HL-60 (cell line): ENCODE data around the gene SGSH.

Experiments used
- DNase-seq, 2 experiments: peaks; one replicate each; pipeline ENCODE4 v3.0.0-alpha.2; 2010 to 2020; ENCODE audit warnings: low read depth in 1 of 2, low spot score in 1 of 2
- H3K27ac ChIP-seq: fragments of 250-450 bp; sonication (Bioruptor Pico); replicated peaks from 2 replicates; pipeline ENCODE4 v1.5.1; 2020; ENCODE audit warnings: mild to moderate bottlenecking, moderate library complexity
- H3K27me3 ChIP-seq: fragments of 250-450 bp; sonication (Bioruptor Pico); 2 replicates; pipeline ENCODE4 v1.5.1; 2021; ENCODE audit warnings: mild to moderate bottlenecking, moderate library complexity; ENCODE audit not compliant: insufficient read depth, poor library complexity, severe bottlenecking
- H3K4me3 ChIP-seq: replicated peaks from 2 replicates; pipeline ENCODE4 v1.5.1; 2011; ENCODE audit warnings: mild to moderate bottlenecking, control low read depth, low read length; ENCODE audit not compliant: insufficient read depth
- CTCF ChIP-seq: IDR thresholded peaks from one replicate; pipeline ENCODE4 v1.5.1; 2011; ENCODE audit warnings: low read length, control low read depth, inconsistent platforms; ENCODE audit not compliant: insufficient read depth
- GABPA ChIP-seq: IDR thresholded peaks from 2 replicates; pipeline ENCODE4 v1.6.1; 2012; ENCODE audit warnings: low read depth
- POLR2AphosphoS5 ChIP-seq: IDR thresholded peaks from 2 replicates; pipeline ENCODE4 v1.6.1; 2012; ENCODE audit warnings: low read depth
- REST ChIP-seq: IDR thresholded peaks from 2 replicates; pipeline ENCODE4 v1.6.1; 2012; ENCODE audit warnings: low read depth; ENCODE audit not compliant: insufficient replicate concordance
- SPI1 ChIP-seq: IDR thresholded peaks from 2 replicates; pipeline ENCODE4 v1.6.1; 2012; ENCODE audit warnings: low read depth, mild to moderate bottlenecking, borderline replicate concordance

Gene SGSH

GRCh38 chr17:80265205-80266068 lies 45.3 kb upstream of the SGSH start:
- TF ChIP-seq SPI1, result no peak

DNA sequence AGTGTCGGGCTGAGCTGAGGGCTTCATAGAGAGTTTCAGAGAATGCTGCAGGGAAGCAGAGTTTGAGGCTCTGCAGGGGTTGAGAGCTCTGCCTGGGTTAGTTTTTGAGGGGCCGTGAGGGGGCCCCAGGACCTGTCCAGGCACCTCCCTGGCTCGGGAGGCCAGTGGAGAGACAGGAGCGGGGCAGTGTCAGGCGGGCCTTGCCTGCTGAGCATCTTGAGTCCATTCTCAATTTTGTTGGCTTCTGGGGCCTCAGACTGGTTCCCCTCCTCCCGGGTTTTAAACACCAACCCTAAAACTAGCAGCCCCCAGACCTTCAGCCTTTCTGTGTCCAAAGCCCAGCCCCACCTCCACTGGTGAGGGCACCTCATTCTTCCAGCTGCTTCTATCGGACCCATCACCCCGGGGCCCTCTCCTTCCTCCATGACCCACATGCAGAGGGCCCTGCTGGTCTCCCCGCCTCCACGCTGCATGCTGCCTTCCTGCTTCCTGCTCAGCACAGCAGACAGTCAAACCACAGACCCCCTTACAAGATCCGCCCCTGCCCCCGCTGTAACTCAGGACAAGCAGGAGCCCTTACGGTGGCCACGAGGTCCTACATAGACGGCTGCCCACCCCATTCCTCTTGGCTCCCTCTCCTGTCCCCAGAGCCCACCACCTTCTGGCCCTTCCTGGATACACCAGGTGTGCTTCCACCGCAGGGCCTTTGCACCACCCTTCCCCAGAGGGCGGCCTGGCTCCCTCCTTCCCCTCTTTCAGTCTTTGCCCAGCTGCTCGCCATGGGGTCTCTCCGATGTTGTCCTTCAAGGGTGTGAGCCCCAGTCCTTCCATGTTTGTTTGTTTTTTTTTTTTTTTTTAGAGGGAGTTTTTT lies 44.3 kb upstream of the SGSH start:
- Histone ChIP-seq H3K27me3 (no peaks in the 10 kb centered on the region), H3K4me3 (peak overlapping the region; percentile 39), H3K27ac (no peak overlapping the region)
- no peak for DNase-seq
- TF ChIP-seq CTCF (no peak), REST (no peak), GABPA (no peak), SPI1 (no peak), POLR2AphosphoS5 (no peak)

More at GRCh38 chr17:80265205-80266068, 45.3 kb upstream of the SGSH start:
- Histone ChIP-seq H3K4me3 (no peak overlapping the region), H3K27me3 (no peaks in the 10 kb centered on the region), H3K27ac (no peak overlapping the region)
- no peak for DNase-seq

DNA sequence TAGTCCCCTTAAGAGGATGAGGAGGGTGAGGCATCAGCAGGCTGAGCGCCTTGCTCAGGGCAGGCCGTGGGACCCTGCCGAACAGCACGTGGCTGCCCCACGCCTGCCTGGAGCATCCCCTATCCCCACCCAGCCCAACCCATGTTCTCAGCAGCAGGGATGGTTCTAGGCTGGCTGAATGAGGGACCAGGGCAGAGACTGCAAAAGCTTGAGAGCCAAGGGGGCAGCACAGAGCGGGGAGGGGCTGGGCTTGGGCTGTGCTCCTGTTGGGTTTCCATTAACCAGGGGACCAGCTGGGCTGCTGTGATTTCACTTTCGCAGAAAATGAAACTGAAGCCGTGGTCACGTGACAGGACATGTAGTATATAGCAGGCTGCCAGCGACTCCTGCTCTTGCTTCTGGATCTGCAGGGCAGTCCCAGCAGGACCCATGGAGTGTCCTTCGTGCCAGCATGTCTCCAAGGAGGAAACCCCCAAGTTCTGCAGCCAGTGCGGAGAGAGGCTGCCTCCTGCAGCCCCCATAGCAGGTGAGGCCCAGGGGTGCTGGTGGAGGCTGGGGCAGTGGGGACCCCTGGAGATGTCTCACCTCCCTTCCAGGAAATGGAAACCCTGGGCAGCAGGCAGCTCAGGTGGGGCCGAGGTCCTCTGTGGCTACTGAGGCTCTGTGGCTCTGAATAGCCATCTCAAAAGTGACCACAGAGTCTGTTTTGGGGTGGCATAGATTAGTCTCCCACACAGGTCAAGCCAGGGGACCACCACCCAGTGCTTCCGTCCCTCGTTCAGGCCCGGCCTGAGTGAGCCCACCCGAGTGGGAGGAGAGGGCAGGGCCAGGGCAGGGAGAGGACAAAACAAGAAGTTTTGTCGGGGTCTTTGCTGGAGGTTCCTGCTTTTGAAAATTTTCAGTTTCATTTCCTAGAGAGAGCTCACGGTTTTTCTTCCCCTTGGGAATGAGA lies 43.4 kb upstream of the SGSH start:
- H3K27me3 ChIP-seq, result no peaks in the 10 kb centered on the region
- peak overlapping the region; percentile 39 for H3K4me3 ChIP-seq
- no peak for TF ChIP-seq GABPA
- no peak for TF ChIP-seq POLR2AphosphoS5
- no peak for TF ChIP-seq REST
- no peak for TF ChIP-seq SPI1
- no peak for TF ChIP-seq CTCF
- no peak overlapping the region for H3K27ac ChIP-seq
- peak; percentile 22 to 54 for DNase-seq
